DMS53 treated with DMSO at 0.1 percent for 48 hours (cell line): Measurements from ENCODE around the gene INPP5A.

Experiments
- DNase-seq: peaks from one replicate; lab custom pipeline; 2025; ENCODE audit not compliant: unreplicated experiment; lab: John Stamatoyannopoulos, UW

INPP5A gene

DNA sequence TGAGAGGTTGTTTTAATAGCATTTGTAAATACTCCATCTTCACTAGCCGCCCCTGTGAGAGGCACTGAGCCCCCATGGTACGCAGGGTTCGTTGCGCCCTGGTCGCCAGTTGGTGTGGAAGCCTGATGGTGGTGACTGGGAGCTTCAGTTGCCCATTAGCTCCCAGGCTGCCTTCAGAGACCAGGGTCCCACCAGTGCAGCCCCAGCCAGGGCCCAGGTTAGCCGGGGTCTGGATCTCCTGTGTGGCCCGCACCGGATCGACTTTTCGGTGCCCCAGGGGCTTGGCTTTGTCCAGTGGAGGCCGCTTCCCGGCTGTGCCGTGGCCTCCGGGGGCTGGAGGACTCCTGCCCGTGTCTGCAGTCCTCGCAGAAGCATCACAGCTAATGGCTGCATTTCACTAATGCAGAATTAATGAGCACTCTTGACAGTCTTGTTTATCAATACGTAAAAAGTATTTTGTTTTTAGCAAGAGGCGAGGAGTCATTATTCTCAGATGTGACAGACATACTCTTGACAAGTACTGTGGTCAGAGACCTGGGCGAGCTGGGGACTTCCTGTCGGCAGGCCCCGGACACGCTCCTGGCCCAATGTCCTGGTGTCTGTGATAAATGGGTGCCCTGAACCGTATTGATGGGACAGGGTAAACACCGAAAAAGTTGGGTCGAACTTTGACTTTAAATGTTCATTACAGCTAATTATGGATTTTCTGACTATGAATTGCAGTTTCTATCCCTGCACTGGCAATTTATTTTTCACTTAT lies 148.5 kb downstream of the INPP5A start:
- DNase-seq: no peak

DNA sequence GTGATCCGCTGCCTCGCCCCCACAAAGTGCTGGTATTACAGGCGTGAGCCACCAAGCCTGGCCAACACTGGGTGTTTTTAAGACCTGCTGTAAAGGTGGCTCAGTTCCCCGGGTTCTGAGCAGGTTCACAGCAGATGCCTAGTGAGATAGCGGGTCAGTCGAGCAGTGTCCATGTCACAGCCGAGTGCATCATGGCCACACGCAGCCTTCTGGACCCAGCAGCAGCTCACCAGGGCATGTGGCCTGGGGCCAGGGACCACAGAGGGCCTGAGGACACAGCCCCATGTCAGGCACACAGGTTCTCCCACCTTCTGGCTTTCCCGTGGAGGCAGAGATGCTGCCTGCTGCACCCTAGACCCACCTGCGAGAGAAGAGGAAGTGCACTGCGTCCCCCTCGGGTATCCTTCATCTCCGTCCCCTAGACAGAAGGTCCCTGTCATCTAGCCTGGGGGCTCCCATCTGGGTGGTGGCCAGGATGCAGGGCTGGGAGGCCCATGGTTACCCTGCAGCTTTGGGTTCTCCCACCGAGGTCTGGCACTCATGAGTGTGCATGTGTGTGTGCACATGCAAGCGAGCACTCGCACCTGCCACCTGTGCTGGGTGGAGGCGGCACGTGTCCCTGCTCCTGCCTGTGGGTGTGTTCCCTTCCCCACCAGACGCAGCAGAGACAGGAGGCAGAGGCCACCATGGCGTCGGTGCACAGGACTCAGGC lies 149.8 kb downstream of the INPP5A start:
- DNase-seq: no peak

DNA sequence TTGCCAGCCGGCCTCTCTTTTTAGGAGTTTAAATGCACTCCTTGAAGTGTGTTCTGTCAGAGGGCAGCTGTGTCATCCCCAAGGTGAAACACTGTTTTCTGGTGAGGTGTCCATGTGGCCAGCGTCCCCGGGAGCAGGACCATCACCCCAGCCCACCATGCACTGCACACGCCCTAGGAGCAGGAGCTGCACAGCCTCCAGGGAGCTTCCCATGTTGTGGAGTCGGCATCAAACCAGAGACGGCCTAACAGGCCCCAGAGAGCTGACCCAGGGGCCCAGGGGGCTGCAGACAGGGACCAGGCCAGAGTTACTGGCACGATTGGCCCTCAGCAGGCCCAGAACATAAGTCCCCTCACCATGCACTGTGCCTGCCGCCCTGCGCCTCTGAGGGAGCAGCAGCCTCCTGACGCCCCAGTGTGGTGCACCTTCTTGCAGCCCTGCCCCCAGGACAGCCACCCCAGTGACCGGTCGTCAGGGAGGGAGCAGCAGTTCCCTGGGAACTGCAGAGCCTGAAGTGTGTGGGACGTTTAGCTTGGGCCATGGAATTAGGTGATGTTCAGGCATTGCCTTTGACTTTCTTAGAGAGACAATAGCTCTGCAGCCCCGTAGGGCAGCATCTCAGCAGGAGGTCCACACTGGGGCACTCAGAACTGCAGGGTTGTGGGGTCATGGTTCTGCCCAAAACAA lies 150.4 kb downstream of the INPP5A start:
- DNase-seq: no peak

DNA sequence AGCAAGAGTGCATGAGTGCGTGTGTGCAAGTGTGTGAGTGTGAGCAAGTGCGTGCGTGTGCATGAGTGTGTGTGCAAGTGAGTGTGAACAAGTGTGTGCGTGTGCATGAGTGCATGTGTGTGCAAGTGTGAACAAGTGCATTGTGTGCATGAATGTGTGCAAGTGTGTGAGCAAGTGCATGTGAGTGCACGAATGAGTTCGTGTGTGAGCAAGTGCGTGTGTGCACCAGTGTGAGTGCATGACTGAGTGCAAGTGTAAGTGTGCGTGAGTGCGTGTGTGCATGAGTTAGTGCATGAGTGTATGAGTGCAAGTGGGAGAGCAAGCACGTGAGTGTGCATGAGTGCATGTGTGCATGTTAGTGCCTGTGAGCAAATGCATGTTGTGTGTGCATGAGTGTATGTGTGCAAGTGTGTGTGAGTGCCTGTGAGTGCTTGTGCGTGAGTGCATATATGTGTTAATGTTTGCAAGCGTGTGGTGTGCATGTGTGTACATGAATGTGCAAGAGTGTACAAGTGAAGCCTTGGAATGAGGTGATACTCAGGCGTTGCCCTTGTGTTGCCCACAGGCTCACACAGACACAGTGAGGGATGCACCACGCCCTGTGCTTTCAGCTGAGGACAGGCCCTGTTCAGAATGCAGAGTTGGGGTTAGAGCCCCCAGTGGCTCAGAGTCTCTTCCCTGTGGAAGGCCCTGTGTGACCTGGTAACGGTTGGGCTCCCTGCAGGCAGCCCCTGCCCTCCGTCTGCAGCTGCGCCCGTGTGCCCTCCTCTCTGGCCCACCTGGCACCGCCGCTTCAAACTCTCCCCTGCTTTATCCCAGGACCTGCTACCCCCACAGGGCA lies 151.2 kb downstream of the INPP5A start:
- no peak for DNase-seq

DNA sequence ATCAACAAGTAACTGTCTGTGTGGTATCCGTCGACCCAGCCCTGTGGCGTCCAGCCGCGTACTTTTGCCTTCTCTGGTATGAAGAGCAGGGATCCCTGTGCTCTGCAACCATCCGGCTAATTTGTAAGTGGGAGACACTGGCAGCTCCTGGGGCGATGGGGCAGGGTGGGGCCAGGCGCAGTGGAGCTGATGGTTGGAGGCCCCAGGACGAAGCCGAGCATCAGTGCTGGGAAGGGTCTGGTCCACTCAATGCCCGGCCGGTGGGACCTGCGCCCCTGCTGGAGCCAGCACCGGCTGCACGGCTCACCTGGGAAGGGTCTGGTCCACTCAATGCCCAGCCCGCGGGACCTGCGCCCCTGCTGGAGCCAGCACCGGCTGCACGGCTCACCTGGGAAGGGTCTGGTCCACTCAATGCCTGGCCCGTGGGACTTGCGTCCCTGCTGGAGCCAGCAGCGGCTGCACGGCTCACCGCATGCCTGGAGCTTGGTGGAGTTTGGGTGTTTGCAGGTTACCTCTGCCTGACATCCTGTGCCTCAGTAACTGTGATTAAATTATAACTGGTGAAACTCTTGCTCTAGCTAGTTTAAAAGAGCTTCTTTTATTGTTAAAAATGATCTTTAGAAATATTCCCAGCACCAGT lies 152.3 kb downstream of the INPP5A start:
- no peak for DNase-seq

DNA sequence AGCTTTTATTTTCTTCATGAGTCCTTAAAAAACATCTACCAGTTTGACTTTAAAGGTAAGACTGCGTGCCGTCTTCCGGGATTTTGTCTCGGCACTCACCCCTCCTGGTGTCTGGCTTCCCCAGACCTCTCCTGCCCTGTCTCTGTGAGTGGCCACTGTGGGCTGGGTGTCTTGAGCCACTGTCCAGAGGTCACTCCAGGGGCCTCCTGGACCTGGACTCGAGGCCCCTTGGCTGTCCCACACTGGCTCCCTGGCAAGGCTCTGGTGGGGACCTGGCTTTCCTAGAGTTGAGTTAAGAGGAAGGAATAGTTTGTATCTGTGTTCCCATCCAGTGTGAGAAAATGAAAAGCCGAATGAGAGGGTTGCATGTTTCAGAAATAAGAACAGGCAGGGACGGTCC lies 152.8 kb downstream of the INPP5A start:
- DNase-seq: no peak

DNA sequence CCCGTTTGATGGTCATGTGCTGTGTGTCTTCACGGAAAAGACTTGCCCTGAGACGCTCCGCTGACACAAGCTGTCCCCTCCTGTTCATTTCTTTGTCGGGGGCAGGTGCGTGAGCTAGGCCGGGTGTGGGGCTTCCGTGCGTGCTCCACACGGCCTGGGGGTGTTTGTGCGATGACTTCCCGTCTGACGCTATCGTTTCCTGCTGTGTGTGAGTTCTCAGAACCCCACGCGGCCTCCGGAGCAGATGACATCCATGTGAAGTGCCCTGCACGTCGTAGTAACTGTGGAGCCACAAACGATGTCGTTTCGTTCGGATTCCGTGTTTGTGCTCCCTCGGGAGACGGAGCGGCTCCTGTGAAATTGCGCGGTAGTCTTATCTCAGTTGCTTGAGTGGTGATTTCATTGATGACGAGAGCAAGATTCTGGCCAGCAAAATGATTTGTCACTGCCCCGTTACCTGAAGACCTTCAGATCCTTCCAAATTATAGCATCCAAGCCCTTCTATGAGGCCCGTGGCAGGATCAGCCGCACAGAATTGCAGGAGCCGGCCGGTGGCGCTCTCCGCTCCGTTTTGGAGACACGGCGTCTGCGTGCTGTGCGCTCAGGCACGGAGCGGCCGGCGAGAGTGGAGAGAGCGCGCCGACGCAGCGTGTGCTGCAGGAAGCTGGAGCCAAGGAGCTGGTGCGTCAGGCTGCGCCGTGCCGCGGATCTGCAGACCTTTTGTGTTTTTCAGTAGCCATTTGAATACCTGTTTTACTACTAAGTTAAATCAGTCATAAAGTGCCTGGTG lies 153.4 kb downstream of the INPP5A start:
- no peak for DNase-seq

DNA sequence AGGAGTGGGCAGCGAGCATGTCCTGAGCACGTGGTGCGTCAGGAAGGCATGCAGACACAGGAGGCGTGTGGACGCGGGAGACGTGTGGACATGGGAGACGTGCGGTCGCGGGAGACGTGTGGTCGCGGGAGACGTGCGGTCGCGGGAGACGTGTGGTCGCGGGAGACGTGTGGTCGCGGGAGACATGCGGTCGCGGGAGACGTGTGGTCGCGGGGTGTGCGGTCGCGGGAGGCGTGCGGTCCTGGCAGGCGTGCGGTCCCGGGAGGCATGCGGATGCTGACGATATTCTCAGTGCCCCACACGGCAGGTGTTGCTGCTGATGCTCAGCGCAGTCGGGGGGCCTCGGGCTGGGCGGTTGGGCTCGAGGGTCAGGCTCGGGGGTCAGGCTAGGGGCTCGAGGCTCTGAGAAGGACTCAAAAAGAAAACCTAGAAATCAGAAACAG lies 154.1 kb downstream of the INPP5A start:
- DNase-seq: no peak

DNA sequence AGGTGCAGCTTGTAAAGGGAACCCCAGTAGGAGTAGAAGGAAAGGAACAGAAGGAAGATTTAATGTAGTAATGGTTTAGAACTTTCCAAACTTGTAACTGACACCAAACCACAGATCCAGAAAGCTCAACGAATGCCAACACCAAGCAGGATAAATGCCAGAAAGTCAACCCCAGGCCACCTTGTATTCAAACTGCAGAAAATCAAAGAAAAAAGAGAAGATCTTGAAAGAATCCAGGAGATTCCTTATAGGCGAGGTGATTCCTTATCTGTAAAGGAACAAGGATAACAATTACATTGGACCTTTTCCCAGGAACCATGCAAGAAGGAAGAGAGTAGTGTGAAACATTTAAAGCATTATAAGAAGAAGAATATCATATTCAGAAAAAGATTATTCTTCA lies 154.7 kb downstream of the INPP5A start:
- no peak for DNase-seq

DNA sequence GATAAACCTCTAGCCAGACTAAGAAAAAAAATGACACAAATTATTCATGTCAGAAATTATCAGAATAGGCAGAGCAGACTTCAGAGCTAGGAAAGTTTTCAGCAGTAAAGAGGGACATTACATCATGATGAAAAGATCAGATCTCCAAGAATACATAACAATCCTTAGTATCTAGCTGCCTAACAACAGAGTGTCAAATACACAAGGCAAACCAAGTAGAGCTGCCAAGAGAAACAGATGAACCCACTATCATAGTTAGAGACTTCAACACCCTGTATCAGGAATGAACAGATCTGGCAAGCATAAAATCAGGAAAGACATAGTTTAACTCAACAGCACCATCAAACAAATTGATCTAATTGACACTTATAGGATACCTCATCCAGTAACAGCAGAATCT lies 156.1 kb downstream of the INPP5A start:
- DNase-seq: no peak

DNA sequence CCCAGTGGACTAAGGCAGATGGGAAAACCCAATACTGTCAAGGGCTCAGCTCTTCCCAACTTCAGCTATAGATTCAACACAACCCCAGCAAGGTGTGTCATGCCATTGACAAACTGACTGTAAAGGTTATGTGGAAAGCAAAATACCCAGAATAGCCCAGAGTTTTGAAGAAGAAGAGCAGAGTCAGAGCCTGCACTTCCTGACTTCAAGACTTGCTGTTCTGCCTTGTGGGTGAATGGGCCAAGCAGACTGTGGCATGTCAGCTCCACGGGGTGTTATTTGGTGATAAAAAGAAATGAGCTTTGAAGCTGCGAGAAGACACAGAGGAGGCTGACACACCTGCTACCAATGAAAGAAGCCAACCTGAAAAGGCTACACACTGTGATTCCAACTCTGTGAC lies 158.6 kb downstream of the INPP5A start:
- DNase-seq: no peak

DNA sequence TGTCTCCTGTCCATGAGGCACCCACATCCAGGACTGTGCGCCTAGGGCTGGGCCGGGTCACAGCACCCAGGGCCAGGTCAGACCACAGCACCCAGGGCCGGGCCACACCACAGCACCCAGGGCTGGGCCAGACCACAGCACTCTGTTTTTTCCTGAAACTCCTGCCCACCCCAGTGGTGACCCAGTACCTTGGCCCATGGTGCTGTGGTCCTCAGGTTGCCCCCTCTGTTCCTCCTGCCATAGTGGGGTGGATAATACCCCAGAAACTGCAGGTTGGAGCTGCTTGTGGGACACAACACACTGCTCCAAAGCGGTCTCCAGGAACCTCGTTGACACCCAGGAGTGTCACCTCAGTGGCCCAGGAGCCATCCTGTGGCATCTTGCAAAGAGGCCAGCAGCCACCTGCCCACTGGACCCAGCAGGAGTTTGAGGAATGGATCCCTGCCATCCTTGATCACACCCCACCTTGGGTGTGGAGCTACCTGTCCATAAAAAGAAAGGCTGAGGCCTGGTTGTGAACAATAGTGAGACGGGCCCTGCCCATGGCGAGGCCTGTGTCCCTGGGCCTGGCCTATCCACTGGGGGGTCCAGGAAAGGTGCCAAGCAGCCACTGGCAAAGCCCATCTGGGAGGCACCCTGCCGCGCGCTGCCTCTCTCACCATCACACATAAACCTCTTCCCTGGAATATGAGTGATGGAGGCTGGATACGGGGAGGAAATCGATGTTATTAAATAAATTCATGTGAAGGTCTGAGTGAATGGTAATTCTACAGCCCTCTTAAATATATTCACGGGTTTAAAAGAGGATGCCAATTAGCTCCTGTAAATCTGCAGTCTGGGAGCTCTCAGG lies 159.4 kb downstream of the INPP5A start:
- DNase-seq: no peak

DNA sequence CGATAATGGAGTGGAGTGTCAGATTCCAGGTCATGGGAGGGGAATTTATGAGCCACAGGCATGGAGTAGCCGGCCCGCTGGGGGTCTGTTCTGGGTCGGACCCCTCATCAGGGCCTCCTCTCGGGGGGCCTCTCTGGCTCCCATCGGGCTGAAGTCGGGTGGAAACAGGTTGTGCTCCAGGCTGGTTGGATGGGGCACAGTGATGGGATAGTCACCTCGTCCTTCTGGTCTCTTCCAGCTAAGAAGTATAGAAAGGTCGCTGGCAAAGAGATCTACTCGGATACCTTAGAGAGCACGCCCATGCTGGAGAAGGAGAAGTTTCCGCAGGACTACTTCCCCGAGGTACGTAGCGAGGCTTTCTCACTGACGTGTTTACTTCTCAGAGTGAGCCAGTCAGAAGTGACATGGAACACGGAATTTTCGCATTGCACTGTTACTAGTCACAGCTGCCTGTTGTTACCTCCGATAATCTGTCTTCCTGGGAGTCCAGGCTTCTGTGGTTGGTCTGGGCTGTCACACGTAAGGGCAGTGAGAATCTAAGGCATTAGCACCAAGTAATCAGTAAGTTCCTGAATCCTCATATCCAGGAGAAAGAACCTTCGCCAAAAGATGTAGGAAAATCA lies 160.1 kb downstream of the INPP5A start:
- no peak for DNase-seq

DNA sequence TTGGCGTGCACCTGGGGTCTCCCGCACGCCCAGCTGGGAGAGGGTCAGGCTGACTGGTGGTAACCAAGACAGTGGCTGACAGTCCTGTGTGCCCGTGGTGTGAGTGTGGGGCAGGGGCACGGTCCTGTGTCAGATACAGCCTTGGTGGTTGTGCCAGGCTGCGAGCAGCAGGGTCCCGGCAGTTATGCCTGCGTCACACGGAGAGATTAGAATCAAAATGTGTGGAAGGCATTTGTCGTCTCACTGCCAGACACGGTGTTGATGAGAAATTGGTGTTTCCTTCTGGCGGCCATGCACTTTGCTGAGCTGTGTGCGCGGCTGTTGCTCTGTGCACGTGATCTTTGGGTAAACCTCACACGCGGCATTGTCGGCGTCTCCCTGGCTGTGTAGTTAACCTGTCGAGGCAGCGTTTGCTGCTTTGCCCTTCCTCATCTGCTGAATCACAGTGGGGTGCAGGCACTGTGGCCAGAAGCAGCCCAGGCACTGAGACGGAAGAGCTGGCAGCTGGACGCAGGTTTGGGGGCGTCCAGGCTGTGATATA lies 160.7 kb downstream of the INPP5A start:
- DNase-seq: no peak

DNA sequence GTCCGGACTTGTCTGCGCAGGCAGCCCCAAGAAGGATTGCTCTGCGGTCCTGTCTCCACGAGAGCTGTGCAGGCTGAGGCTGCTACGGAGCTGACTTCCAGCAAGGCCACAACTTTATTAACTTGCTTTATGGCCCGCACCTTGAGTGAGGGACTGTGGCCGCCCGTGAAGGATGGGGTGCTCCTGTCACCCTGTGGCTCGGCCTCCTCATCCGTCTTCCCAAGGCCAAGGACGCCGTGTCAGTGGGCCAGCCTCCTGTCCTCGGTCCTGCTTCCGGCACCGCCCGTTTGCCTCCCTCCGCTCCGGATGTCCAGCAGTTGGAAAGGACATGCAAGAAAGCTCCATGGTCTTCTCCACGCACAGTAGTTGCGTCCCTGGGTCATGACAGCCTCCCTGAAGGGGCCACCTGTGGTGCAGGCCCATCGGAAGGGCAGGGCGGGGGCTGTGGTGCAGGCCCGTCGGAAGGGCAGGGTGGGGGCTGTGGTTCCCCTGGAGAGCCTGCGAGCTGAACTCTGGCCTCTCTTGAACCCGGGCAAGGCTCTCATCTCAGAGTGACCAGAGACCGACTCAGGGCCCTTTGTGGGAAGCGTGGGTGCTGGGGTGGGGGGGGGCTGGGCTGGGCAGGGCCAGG lies 161.3 kb downstream of the INPP5A start:
- no peak for DNase-seq

DNA sequence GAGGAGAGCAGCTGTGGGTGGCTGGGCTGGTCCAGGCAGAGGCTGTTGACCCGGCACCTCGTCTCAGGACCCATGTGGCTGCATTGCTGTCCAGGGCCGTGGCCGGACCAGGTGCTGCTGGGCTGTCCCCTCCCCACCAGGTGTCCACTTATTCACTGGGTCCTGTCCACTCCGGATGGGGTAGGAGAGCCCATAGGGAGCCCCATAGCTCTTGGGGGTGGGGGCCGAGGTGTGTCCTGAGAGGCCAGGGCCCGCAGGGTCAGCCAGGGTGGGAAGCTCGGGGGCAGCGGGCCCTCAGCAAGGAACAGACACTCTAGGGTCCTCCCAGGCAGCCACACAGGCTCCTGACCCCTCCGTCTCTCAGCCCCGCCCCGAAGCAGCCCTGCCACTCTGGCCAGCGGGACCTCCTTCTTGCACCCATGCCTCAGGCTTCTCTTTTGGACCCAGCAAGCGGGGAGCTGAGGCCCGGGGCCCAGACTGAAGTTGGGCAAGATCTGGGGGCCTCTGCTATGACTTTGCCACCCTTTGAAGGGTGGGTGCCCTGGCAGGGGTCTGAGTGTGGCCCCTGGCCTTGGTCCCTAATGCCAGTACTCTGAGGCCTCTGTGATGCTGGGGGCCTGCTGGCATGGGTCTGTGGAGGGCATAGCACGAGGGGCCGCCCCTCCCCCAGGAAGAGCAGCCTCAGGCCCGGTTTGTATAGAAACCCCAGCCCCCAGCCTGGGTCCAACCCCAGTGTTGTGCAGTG lies 162.0 kb downstream of the INPP5A start:
- DNase-seq: no peak
